H1 (cell line): ENCODE measurements around the gene FBN3. TPM values are rescaled to one million over a fixed set of nuclear protein-coding genes. Genes with fewer than 3 reads are reported as not detected.

Source experiments
- BACH1 ChIP-seq: IDR thresholded peaks from 2 replicates; pipeline ENCODE4 v1.6.1; 2012; ENCODE audit warnings: low read length, improper control_type of control experiment
- BCL11A ChIP-seq, 2 experiments: IDR thresholded peaks; one replicate each; pipeline ENCODE4 v1.6.1; 2011; ENCODE audit warnings: low read depth in 2 of 2, low read length in 2 of 2, mild to moderate bottlenecking in 2 of 2
- BRCA1 ChIP-seq: IDR thresholded peaks from 2 replicates; pipeline ENCODE4 v1.6.1; 2012; ENCODE audit warnings: low read depth, low read length, improper control_type of control experiment
- EZH2 ChIP-seq: fragments of 200-600 bp; sonication (generic); IDR thresholded peaks from 2 replicates; pipeline ENCODE4 v1.7.1; 2012; ENCODE audit warnings: low read depth, mild to moderate bottlenecking, moderate library complexity, low read length, inconsistent platforms; ENCODE audit not compliant: severe bottlenecking
- KDM1A ChIP-seq: fragments of 200-600, 300-600 bp; sonication (generic); IDR thresholded peaks from 2 replicates; pipeline ENCODE4 v1.7.1; 2016; ENCODE audit warnings: mild to moderate bottlenecking, low read length, borderline replicate concordance
- MAFK ChIP-seq: IDR thresholded peaks from 2 replicates; pipeline ENCODE4 v1.6.1; 2012; ENCODE audit warnings: low read depth, mild to moderate bottlenecking, improper control_type of control experiment, low read length
- NANOG ChIP-seq: IDR thresholded peaks from 2 replicates; pipeline ENCODE4 v1.6.1; 2011; ENCODE audit warnings: low read length, low read depth, mild to moderate bottlenecking, inconsistent platforms; ENCODE audit not compliant: insufficient read depth, poor library complexity, severe bottlenecking
- RNF2 ChIP-seq: fragments of 200-900, 300-1000 bp; sonication (generic); IDR thresholded peaks from 2 replicates; pipeline ENCODE4 v1.7.1; 2016; ENCODE audit warnings: borderline replicate concordance, low read depth, mild to moderate bottlenecking, antibody characterized with exemption, low read length; ENCODE audit not compliant: poor library complexity, severe bottlenecking; ENCODE audit errors: missing control alignments
- SIRT6 ChIP-seq: IDR thresholded peaks from one replicate; pipeline ENCODE4 v1.7.1; 2012; ENCODE audit warnings: low read length, inconsistent platforms
- SP2 ChIP-seq: IDR thresholded peaks from 2 replicates; pipeline ENCODE4 v1.6.1; 2012; ENCODE audit warnings: mild to moderate bottlenecking, low read length, inconsistent platforms
- polyA plus RNA-seq, 7 experiments: library from polyadenylated mRNA; depleted of rRNA in 3 of 7; stranded (reverse) in 5 of 7; unstranded in 2 of 7; fragments of >200 nt in 5 of 7; fragments of 200-250 nt in 2 of 7; gene quantifications; 1 replicate in 5 of 7; 2 replicates in 1 of 7; 4 replicates in 1 of 7; pipeline versions ENCODE4 v1.2.1 to v1.2.3, GENCODE V29; 2011 to 2013; ENCODE audit warnings: missing spikeins in 2 of 7, mixed read lengths in 2 of 7
- total RNA-seq: library from RNA; stranded (reverse); fragmentation: NEBNext Ultra II Directional; extraction: Animal tissue kit (Norgen Biotek cat#: 25700); gene quantifications from 2 replicates; pipeline ENCODE4 v1.2.1, GENCODE V29; 2021
- TF ChIP-seq, protein P1 (sequence below), 3 experiments: IDR thresholded peaks; 1 replicate in 2 of 3; 2 replicates in 1 of 3; pipeline versions ENCODE4 v1.5.1 to v1.6.1; 2011; ENCODE audit warnings: low read length in 3 of 3, mild to moderate bottlenecking in 3 of 3, inconsistent platforms in 2 of 3, low read depth in 1 of 3, moderate library complexity in 1 of 3; ENCODE audit not compliant: insufficient read depth in 1 of 3; ENCODE audit errors: control extremely low read depth in 1 of 3

FBN3 gene
- total and polyA plus RNA-seq, 2 of the 8 experiments (the other 6 are each of a cell fraction or from before 2014, with no cell fraction given) = 37.1 to 38.7 TPM

DNA sequence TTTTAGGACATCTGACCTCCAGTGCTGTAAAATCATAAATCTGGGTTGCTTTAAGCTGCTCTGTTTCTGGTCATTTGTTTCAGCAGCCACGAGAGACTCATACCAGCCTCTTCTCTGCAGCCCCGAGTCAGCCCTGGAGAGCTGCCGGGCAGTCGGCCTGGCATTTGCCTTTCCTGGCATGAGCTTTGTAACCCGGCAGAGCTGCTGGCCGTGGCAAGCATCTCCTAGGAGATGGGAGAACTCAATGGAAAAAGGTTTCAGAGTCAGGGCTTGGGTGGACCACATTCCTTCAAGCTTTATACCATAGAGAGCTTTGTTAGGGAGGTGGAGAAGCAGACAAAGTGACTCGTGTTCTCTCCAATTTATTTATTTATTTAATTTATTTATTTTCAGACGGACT is 118.4 kb downstream of the FBN3 start (continued):
- TF ChIP-seq, protein P1, sequence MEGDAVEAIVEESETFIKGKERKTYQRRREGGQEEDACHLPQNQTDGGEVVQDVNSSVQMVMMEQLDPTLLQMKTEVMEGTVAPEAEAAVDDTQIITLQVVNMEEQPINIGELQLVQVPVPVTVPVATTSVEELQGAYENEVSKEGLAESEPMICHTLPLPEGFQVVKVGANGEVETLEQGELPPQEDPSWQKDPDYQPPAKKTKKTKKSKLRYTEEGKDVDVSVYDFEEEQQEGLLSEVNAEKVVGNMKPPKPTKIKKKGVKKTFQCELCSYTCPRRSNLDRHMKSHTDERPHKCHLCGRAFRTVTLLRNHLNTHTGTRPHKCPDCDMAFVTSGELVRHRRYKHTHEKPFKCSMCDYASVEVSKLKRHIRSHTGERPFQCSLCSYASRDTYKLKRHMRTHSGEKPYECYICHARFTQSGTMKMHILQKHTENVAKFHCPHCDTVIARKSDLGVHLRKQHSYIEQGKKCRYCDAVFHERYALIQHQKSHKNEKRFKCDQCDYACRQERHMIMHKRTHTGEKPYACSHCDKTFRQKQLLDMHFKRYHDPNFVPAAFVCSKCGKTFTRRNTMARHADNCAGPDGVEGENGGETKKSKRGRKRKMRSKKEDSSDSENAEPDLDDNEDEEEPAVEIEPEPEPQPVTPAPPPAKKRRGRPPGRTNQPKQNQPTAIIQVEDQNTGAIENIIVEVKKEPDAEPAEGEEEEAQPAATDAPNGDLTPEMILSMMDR (IDR thresholded peaks at IDR 0.05; ENCODE audit: control extremely low read depth in 1 of 3, insufficient read depth in 1 of 3, low read depth in 1 of 3, low read length in 3 of 3) = no peak
- TF ChIP-seq BACH1 = no peak
- no peak for TF ChIP-seq MAFK
- TF ChIP-seq BRCA1 = no peak
- TF ChIP-seq RNF2 = no peak
- TF ChIP-seq NANOG = no peak
- TF ChIP-seq SP2 = no peak
- no peak for TF ChIP-seq KDM1A
- TF ChIP-seq EZH2 = no peak
- no peak for TF ChIP-seq BCL11A (IDR thresholded peaks at IDR 0.05; ENCODE audit: low read depth in 2 of 2, low read length in 2 of 2)
- TF ChIP-seq SIRT6 = no peak
- TF ChIP-seq, all 59 proteins: peak for 0
